WTC11 (cell line): ENCODE measurements around the gene DNM3.

Source experiments
- GABPB1 ChIP-seq: sonication (generic); formaldehyde crosslinking; IDR thresholded peaks from 2 replicates; pipeline ENCODE4 v1.8.1; 2023; ENCODE audit warnings: mild to moderate bottlenecking, missing genetic modification reagents
- TF ChIP-seq, protein P1 (sequence below): fragments of 200-600 bp; IDR thresholded peaks from 2 replicates; pipeline ENCODE4 v1.8.0; 2022; ENCODE audit warnings: antibody characterized with exemption

DNA sequence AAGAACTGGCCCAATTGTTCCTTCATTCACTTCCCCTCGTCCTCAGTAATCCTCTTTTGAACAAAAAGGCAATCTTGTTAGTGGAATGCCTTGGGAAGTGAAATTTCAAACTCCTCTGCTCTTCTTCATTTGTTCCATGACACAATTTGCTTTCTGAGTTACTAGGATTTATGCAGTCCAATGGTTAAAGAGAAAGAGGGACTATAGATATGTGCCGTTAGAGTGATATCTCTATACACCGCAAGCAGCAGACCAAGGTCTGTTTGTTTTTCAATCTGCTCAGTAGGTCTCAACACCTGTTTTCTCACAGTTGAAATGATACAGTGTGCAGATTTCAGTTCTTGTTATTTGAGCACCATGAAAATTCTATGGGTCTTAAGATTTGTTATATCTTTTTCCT, 244.0 kb downstream of the DNM3 start:
- TF ChIP-seq, protein P1, sequence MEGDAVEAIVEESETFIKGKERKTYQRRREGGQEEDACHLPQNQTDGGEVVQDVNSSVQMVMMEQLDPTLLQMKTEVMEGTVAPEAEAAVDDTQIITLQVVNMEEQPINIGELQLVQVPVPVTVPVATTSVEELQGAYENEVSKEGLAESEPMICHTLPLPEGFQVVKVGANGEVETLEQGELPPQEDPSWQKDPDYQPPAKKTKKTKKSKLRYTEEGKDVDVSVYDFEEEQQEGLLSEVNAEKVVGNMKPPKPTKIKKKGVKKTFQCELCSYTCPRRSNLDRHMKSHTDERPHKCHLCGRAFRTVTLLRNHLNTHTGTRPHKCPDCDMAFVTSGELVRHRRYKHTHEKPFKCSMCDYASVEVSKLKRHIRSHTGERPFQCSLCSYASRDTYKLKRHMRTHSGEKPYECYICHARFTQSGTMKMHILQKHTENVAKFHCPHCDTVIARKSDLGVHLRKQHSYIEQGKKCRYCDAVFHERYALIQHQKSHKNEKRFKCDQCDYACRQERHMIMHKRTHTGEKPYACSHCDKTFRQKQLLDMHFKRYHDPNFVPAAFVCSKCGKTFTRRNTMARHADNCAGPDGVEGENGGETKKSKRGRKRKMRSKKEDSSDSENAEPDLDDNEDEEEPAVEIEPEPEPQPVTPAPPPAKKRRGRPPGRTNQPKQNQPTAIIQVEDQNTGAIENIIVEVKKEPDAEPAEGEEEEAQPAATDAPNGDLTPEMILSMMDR, result no peak
- no peak for TF ChIP-seq GABPB1 (CRISPR knock-in tag)
